GM19452 (cell line): ENCODE results near the gene MARVELD2.

ENCODE experiments used
- ATAC-seq: cut with Tn5 transposase; IDR thresholded peaks from one replicate; pipeline ENCODE4 v1.9.1; 2021; ENCODE audit not compliant: unreplicated experiment

Gene MARVELD2

DNA sequence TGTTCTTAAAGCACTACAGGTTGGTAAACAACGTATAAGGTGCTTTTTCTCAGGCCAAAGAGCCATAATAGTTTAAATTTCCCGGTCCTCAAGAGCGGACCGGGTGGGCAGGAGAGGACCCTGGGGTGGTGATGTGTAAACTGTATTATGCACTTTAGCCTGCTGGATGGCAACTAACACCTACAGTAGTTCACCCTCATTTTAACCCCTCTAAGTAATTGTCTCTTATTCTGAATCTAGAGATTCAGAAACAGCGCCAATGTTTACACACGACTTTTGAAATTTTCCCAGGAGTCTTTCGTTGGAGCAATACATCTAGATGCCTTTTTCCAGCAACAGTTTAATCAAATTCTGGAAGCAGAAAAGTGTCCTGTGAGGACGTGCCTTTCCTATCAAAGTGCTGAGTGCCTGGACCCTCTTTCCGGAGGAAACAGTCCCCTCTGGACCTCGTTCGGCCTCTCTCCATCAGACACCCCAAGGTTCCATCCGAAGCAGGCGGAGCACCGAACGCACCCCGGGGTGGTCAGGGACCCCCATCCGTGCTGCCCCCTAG lies 77.0 kb downstream of the MARVELD2 start:
- no peak for ATAC-seq

DNA sequence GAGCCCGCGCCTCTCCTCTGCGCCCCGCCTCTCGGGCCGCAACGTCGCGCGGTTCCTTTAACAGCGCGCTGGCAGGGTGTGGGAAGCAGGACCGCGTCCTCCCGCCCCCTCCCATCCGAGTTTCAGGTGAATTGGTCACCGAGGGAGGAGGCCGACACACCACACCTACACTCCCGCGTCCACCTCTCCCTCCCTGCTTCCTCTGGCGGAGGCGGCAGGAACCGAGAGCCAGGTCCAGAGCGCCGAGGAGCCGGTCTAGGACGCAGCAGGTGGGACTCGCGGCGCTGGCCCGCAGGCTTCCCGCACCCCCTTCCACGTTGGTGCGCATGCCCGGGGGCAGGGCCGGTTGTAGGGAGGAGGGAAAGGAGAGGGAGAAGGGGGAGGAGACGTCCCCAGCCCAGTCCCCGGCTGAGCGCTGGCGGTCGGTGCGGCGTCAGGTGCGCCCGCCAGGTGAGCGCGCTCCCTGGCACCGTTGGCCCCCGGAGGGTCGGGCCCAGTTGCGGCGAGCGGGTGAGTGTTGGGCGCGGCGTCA lies 77.5 kb downstream of the MARVELD2 start, which contains the start of gene OCLN:
Gene OCLN, plus strand, starts transcription at position 400 of the 532 bp plus-strand sequence. CDS start 11,455 bp downstream, outside the sequence.
- peak; percentile 45 for ATAC-seq

DNA sequence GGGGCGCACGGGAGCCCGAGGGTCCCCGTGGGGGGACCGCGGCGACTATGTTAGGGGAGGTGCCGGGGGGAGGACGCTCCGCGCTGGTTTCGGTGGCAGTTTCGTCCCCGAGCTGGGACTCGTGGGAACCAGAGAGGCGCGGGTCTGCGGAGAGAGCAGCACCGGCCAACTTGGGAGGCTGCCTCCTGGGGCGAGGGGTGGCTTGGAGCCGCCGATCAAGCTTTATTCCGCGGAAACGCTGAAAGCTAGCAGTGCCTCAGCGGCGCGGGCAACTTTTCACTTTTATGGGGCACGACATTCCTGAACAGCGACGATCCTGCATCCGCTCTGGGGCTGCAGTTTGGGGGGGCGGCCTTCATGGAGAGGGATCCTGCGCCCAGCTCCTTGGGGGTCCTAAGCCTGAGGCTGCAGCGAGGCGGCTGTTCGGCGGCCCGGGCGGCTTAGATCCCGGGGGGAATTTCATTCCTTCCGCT lies 78.0 kb downstream of the MARVELD2 start:
- peak; percentile 61 for ATAC-seq

DNA sequence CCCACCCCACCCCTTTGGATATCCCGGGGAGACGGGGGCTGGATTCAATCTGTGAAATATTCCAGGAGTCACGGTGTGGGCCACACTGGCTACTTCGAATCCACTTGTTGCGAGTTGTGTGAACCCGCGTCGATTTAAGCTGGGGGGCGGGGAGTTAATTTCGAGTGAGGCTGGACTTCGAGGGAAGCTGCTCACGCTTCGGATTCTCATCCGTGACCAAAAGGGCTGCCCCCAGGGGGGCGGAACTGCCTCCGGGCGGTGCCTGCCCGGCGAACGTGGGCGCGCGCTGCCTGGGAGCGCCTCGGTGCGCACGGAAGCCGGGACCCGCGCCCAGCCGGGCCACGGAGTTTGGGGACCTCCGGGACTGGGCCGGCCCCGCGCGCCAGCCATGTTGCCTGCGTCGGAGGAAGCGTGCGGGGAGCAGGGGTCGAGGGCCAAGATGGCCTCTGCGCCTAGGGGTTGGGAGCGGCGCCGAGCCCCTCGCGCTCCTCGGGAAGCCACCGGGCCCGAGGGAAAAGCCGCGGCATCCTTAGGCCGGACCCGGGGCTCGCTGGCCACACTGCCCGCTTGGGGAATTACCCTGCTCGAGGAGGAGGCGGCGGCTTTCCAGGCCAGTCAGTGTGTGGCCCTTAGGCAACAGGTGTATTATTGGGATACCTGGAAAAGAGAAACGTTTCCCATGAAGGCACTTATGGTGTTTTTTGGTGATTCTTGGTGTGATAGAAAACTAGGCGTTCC lies 78.6 kb downstream of the MARVELD2 start:
- no peak for ATAC-seq
